HUES48 (cell line): ENCODE measurements around the gene SOX6.

Source experiments
- H3K27ac ChIP-seq: one replicate; pipeline ENCODE4 v1.7.0; 2013; ENCODE audit warnings: low read depth, low read length, inconsistent platforms
- H3K27me3 ChIP-seq: 2 replicates; pipeline ENCODE4 v1.6.1; 2013; ENCODE audit warnings: mild to moderate bottlenecking, low read length; ENCODE audit not compliant: control insufficient read depth, insufficient read depth
- H3K36me3 ChIP-seq: 2 replicates; pipeline ENCODE4 v1.6.1; 2013; ENCODE audit warnings: low read length; ENCODE audit not compliant: control insufficient read depth, insufficient read depth
- H3K4me1 ChIP-seq: 2 replicates; pipeline ENCODE4 v1.6.1; 2013; ENCODE audit warnings: mild to moderate bottlenecking, low read length; ENCODE audit not compliant: control insufficient read depth, insufficient read depth
- H3K4me3 ChIP-seq: 2 replicates; pipeline ENCODE4 v1.5.1; 2013; ENCODE audit warnings: mild to moderate bottlenecking, low read depth, low read length
- H3K9ac ChIP-seq: 2 replicates; pipeline ENCODE4 v1.6.1; 2013; ENCODE audit warnings: mild to moderate bottlenecking, low read depth, low read length, moderate library complexity
- H3K9me3 ChIP-seq: 2 replicates; pipeline ENCODE4 v1.6.1; 2013; ENCODE audit warnings: low read length; ENCODE audit not compliant: control insufficient read depth, insufficient read depth

Gene SOX6

DNA sequence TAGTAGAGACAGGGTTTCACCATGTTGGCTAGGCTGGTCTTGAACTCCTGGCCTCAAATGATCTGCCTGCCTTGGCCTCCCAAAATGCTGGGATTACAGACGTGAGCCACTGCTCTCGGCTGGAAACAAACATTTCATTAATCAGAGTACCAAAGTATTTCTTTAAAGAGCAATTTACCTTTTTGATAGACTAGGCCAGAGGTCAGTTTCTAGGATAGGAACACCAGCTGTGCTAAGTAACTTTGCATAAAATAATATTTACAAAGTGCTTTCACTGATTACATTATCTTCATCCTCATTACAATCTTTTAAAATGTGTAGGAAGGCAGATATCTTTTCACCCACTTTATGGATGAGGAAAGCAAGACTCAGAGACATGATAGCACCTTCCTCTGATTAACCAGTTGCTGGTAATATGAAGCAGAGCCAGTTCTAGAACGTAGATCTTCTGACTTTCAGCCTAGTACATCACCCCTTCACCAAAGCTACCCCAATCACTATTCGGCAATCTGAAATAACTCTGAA, 355.2 kb downstream of the SOX6 start:
- no peak overlapping the region for H3K9ac ChIP-seq
- H3K4me3 ChIP-seq: no peak overlapping the region
- H3K9me3 ChIP-seq: no peaks in the 10 kb centered on the region
- H3K4me1 ChIP-seq: no peaks in the 10 kb centered on the region
- no peaks in the 10 kb centered on the region for H3K36me3 ChIP-seq
- H3K27me3 ChIP-seq: peaks cover 27% of the 10 kb centered on the region
- H3K27ac ChIP-seq: no peak overlapping the region

DNA sequence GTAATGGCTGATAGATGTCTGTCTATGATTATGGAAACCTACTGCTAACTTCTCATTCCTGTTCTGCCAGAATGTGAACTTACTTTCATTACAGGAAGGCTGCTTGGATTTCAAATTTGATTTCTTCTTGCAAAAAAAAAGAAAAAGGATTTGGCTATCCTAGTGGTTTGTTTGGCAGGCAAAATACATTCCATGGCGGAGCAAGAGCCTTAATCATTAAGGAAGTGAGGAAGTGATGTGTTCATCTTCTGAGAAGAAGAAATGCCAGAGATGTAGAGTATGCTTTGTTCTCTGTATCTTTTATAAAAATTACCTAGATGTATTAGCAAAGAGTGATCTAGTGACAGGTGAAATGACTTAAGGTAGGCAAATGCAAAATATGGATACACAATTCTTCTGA, 356.3 kb downstream of the SOX6 start:
- no peaks in the 10 kb centered on the region for H3K4me1 ChIP-seq
- H3K27me3 ChIP-seq: peaks cover 38% of the 10 kb centered on the region
- no peak overlapping the region for H3K4me3 ChIP-seq
- no peak overlapping the region for H3K27ac ChIP-seq
- H3K36me3 ChIP-seq: no peaks in the 10 kb centered on the region
- H3K9me3 ChIP-seq: no peaks in the 10 kb centered on the region
- H3K9ac ChIP-seq: no peak overlapping the region

DNA sequence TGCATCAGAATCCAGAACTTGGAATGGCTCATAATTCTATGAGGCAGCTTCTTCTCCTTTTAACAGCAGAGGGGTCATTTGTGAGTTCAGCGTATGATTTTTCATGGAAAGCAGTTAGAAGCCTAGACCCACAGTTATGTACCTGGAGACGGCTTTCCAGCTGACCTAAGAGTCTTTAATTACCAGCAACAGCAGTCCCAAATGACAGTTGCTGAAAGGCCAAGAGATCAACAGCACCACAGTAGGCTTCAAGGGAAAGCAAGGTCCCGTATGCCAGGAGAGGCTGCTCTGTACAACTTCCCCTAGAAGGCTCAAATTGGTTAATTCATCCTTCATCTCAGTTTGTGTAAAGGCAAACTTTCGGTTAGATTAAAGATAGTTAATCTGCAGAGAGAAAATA, 363.0 kb downstream of the SOX6 start:
- no peak overlapping the region for H3K27ac ChIP-seq
- H3K4me3 ChIP-seq: no peak overlapping the region
- no peaks in the 10 kb centered on the region for H3K36me3 ChIP-seq
- no peak overlapping the region for H3K9ac ChIP-seq
- no peaks in the 10 kb centered on the region for H3K9me3 ChIP-seq
- H3K4me1 ChIP-seq: peaks cover 8% of the 10 kb centered on the region
- H3K27me3 ChIP-seq: peaks cover 93% of the 10 kb centered on the region

DNA sequence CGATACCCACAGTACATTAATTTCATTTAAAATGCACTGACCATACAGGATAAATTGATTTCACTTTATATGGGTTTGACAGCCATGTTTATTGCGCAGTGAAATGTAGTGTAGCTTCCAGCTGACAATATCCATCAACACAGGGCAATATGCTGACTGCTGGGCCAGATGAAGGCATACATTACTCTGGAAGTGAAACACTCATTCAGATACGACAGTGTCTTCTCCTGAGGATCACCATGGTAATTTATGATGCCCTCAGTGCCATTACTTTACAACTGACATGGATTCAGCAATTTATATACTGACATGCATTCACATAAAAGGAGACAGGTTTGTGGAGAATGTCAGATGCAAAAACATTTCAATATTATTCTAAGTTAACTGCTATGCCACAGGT, 365.1 kb downstream of the SOX6 start:
- Histone ChIP-seq H3K9me3 (no peaks in the 10 kb centered on the region), H3K27me3 (peaks cover 90% of the 10 kb centered on the region), H3K9ac (no peak overlapping the region), H3K36me3 (no peaks in the 10 kb centered on the region), H3K4me1 (peaks cover 8% of the 10 kb centered on the region), H3K4me3 (no peak overlapping the region), H3K27ac (no peak overlapping the region)

DNA sequence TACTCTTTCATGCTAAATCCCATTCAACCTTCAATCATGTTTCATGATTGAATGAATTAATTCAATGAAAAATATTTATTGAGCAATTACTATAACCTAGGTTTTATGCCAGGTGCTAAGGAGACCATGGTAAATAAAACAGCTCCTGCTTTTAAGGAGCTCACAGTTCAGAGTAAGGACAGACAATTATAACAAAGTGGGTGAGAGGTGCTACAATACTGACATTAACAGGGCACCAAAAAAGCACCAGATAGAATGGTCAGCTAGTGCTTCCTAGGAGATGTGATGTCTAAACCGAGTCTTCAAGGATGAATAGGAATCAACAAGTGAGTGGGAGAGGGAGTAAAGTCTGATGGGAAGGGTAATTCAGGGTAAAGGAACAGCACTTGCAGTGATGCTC, 366.7 kb downstream of the SOX6 start:
- no peak overlapping the region for H3K27ac ChIP-seq
- H3K4me3 ChIP-seq: no peak overlapping the region
- no peaks in the 10 kb centered on the region for H3K9me3 ChIP-seq
- peaks cover 82% of the 10 kb centered on the region for H3K27me3 ChIP-seq
- H3K4me1 ChIP-seq: peaks cover 8% of the 10 kb centered on the region
- H3K9ac ChIP-seq: no peak overlapping the region
- H3K36me3 ChIP-seq: no peaks in the 10 kb centered on the region

DNA sequence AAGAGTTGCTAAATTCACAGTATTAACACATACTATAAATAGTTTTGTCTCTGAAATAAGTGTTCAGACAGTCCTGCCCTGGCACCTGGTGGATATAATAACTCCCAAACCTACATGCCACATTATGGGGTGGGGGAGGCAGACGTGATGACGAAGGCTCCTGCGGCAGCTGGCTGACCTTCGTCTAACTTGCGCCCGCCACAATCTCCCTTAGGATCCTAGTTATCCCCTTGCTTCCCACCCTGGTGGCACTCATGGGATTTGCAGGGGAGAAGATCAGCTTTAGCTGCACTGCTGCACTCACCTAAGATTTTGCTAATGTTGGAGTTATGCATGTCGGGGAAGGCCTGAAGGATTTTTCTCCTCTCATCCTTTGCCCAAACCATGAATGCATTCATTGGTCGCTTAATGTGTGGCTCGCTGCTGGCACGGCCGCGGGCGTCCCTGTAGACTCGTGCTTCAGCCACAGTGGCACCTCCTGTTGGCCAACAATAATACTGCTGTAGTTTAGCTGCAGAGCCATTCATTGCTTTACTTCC, 367.6 kb downstream of the SOX6 start:
- Histone ChIP-seq H3K4me3 (peak overlapping the region; percentile 42; the same call in 1 of the 2 replicates), H3K36me3 (no peaks in the 10 kb centered on the region), H3K9me3 (no peaks in the 10 kb centered on the region), H3K9ac (no peak overlapping the region), H3K27me3 (peaks cover 79% of the 10 kb centered on the region), H3K4me1 (peaks cover 8% of the 10 kb centered on the region), H3K27ac (no peak overlapping the region)

DNA sequence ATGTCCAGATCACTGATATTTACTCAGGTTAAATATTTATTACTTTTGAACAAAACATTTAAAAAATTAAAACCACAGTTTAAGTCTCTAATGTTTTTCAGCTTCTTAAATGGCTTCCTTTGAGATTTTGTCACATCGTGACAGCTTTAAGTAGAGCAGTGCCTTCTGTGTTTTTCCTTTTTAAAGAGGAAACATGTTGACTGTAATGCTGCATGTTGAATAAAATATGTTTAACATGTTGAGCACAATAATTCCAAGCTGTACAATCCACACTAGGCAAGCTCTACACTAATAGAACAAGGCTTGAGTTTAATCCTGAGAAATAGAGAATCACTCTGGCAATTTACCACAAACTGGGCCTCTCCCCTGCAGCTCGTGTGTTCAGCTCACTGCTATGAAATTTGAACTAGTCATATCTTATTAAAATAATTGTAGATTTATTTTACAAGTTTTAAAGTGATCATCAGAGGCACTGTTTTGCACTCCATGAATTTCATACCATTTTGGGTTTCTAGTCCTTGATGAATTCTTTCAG, 368.3 kb downstream of the SOX6 start:
- Histone ChIP-seq H3K9ac (no peak overlapping the region), H3K9me3 (no peaks in the 10 kb centered on the region), H3K27me3 (peaks cover 75% of the 10 kb centered on the region), H3K27ac (no peak overlapping the region), H3K36me3 (no peaks in the 10 kb centered on the region), H3K4me3 (no peak overlapping the region), H3K4me1 (peaks cover 8% of the 10 kb centered on the region)

DNA sequence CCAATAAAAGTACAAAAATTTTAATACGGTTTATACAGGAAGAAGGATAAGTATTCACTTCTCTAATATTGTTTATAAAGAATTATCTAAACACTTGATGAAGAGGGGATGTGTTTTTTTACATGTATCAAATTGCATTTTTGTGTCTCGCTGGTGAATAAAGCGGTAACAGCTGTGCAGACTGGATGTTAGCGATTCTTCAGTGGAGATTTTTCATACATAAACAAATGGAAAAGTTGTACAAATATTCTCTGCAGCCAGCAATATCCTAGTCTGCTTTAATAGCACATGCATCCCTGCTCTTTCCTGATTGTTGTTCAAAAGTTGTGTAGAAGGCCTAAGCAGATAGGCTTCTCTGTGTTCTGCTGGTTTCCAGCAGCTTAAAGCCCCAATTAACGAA, 369.3 kb downstream of the SOX6 start:
- H3K4me1 ChIP-seq: peaks cover 2% of the 10 kb centered on the region; the same call in 1 of the 2 replicates
- H3K9ac ChIP-seq: no peak overlapping the region
- H3K4me3 ChIP-seq: no peak overlapping the region
- H3K27me3 ChIP-seq: peaks cover 65% of the 10 kb centered on the region
- H3K27ac ChIP-seq: no peak overlapping the region
- no peaks in the 10 kb centered on the region for H3K9me3 ChIP-seq
- no peaks in the 10 kb centered on the region for H3K36me3 ChIP-seq

DNA sequence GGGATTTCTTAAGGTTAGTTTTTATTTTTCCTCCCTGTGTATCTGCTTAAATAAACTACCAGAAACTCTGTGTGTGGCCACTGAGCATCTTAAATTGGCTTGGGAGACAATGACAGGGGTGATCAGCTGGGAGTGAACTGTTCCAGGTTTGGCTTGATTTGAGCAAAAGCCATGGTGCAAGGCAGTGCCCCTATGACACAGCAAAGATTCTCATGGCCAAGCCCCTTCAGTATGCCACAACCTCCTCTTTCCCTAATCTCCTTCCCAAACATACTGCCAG, 370.5 kb downstream of the SOX6 start:
- no peak overlapping the region for H3K9ac ChIP-seq
- H3K27me3 ChIP-seq: peaks cover 52% of the 10 kb centered on the region

DNA sequence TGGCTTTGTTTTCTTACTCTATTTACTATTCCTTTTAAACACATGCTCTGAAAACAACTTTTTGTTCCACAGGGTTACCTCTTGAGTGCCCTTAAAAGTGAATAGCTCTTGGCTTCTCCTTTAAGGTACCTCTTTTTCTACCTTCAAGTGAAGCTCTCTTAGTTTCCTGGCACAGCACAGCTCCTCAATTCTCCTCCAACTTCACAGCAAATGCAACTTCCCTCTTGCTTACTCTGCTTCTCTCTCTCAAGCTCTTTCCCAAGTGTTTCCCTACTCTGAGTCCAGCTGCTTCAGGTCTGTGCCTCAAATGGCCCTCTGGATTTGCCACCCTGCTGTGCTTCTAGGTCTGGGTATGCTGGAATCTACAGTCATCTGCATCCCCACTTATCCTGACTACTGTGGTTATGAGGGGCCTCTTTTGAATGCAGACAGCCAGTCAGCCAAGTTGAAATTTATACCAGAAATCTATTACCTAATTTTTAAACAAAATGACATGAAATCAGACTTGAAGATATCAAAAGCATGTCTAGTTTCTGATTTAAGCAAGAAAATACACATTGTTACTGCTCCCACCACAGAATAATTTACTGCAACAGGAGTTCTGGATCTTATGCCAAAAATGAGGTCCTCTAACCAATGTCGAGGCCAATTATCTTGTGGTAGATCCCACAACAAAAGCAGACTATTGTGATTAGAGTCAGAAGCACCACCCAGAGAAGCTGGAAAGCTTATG, 371.1 kb downstream of the SOX6 start:
- Histone ChIP-seq H3K9ac (no peak overlapping the region), H3K4me1 (no peaks in the 10 kb centered on the region), H3K27me3 (peaks cover 47% of the 10 kb centered on the region), H3K27ac (no peak overlapping the region), H3K36me3 (no peaks in the 10 kb centered on the region), H3K4me3 (no peak overlapping the region), H3K9me3 (no peaks in the 10 kb centered on the region)

More for the DNA sequence above, 370.5 kb downstream of the SOX6 start:
- Histone ChIP-seq H3K4me3 (no peak overlapping the region), H3K4me1 (no peaks in the 10 kb centered on the region), H3K27ac (no peak overlapping the region), H3K36me3 (no peaks in the 10 kb centered on the region), H3K9me3 (no peaks in the 10 kb centered on the region)

DNA sequence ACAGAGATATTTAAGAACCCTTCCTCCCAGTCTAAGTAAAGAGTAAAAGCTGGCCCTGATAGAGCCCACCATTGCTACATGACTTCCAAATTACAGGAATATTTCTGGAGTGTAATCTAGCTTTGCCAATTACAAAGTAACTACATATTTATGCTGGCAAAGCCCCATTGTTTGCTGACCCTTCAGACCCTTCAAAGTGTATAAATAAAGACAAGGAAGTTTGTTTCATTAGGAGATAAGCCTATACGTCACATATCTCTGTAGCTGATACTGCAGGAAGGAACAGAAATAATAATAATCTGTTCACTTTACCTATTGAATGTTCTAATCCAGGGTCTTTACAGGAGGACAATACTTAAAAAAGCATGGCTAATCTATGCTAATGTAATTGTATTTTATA, 375.1 kb downstream of the SOX6 start:
- Histone ChIP-seq H3K4me1 (no peaks in the 10 kb centered on the region), H3K36me3 (no peaks in the 10 kb centered on the region), H3K9me3 (no peaks in the 10 kb centered on the region), H3K4me3 (no peak overlapping the region), H3K27ac (no peak overlapping the region), H3K9ac (no peak overlapping the region), H3K27me3 (peaks cover 17% of the 10 kb centered on the region; the same call in 1 of the 2 replicates)
